Duodenal mucosa (tissue), 2 donors: ENCODE data around the gene GREM1.

Experiments used
- H3K27ac ChIP-seq: one replicate; pipeline ENCODE4 v1.7.0; 2013; ENCODE audit warnings: low read depth, low read length
- H3K27me3 ChIP-seq, 2 donors: one replicate each; pipeline ENCODE4 v1.7.0; 2013; ENCODE audit warnings: low read length in 2 of 2, control low read depth in 1 of 2; ENCODE audit not compliant: insufficient read depth in 2 of 2, control insufficient read depth in 1 of 2
- H3K36me3 ChIP-seq, 2 donors: one replicate each; pipeline ENCODE4 v1.7.0; 2013; ENCODE audit warnings: low read length in 2 of 2, control low read depth in 1 of 2; ENCODE audit not compliant: insufficient read depth in 2 of 2, control insufficient read depth in 1 of 2
- H3K4me1 ChIP-seq, 2 donors: one replicate each; pipeline ENCODE4 v1.7.0; 2013; ENCODE audit warnings: low read length in 2 of 2, control low read depth in 1 of 2; ENCODE audit not compliant: insufficient read depth in 2 of 2, control insufficient read depth in 1 of 2
- H3K4me3 ChIP-seq, 2 donors: one replicate each; pipeline ENCODE4 v1.7.0; 2013; ENCODE audit warnings: low read length in 2 of 2, low read depth in 1 of 2
- H3K9ac ChIP-seq, 2 donors: one replicate each; pipeline ENCODE4 v1.7.0; 2013; ENCODE audit warnings: low read length in 2 of 2, low read depth in 1 of 2
- H3K9me3 ChIP-seq, 2 donors: one replicate each; pipeline ENCODE4 v1.7.0; 2013; ENCODE audit warnings: low read length in 2 of 2, control low read depth in 1 of 2; ENCODE audit not compliant: control insufficient read depth in 1 of 2

The GREM1 gene

DNA sequence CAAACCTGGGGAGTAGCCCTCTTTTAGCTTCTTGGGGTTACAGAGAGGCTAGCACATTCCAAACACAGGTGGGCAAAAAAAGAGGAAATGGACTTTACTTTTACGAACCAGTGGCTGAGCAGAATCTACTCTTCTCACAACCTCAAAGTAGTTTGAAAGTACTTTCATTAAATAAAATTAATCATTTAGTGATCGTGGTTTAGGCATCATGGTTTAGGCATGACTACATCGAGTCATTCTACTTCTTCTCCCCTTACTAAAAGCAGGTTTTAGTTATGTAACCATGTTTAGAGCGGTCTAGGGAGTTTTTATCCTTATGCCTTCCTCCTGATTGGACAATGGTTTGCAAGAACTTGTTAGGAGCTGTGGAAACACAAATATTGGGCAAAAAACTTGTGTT lies 2.5 kb upstream of the GREM1 start:
- no peak overlapping the region for H3K4me3 ChIP-seq
- H3K27me3 ChIP-seq, result peaks cover 58 to 67% of the 10 kb centered on the region in 2 donors
- H3K9ac ChIP-seq, result no peak overlapping the region
- no peak overlapping the region for H3K27ac ChIP-seq
- H3K36me3 ChIP-seq, result no peaks in the 10 kb centered on the region
- peaks cover 3 to 14% of the 10 kb centered on the region in 2 donors for H3K4me1 ChIP-seq
- H3K9me3 ChIP-seq, result no peaks in the 10 kb centered on the region

DNA sequence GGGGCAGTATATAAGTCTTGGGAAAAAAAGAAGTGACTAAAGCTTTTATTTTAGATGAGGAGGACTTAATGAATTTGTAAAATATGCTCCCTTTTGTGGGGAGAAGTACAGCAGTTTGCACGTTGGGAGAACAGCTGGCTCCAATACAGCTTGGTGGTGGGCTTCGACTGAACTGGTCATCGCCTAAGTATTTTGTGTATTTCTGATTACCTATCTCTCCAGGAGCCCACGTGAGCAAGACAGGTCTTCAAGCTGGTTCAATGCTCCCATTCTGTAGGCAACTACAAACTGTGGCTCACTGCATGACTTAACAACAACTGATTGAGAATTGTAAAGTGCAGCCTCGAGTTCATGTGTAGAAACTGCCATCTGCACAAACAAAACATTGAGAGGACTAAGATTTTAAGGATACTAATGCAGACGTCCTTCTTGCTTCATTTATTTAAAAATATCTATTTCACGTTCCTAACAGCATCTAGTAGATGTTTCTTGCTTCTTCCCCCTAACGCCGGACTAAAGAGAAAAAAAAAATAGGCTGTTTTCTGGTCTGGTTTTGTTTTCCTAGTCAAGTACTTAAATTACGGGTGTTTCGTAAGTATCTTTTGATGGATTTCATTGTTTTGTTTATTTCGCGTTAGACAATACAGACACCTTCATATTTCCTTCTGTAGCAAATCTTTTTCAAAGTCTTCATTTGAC lies 1.4 kb upstream of the GREM1 start:
- H3K9me3 ChIP-seq, result no peaks in the 10 kb centered on the region
- no peaks in the 10 kb centered on the region for H3K36me3 ChIP-seq
- H3K4me1 ChIP-seq, result peaks cover 3 to 14% of the 10 kb centered on the region in 2 donors
- no peak overlapping the region for H3K27ac ChIP-seq
- H3K9ac ChIP-seq, result no peak overlapping the region
- no peak overlapping the region for H3K4me3 ChIP-seq
- H3K27me3 ChIP-seq, result peaks cover 66 to 69% of the 10 kb centered on the region in 2 donors

DNA sequence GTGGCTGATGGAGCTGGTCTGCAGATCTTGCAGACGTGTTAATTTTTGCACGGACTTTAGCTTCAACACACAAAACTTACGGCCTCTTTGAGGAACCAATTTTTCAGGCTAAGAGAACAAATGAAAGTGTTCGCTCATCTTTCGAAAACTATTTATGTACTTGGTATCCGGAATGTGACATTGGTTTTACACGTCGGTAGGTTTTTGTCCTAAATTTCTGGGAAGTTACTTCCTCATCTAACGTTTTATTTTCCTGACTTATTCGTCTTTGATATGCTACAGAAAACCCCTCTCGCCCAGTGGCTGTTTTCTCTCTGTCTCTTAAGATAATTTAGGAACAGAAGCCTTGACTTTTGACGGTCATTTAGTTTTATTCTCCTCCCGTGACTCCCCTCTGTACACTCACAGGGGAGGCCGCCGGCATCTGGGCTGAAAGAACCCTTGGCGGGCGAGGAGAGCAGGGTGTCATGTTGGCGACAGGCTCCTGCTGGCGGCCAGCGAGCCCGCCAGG lies 834 bp upstream of the GREM1 start:
- no peak overlapping the region for H3K27ac ChIP-seq
- H3K9ac ChIP-seq, result no peak overlapping the region
- H3K9me3 ChIP-seq, result no peaks in the 10 kb centered on the region
- peaks cover 3 to 14% of the 10 kb centered on the region in 2 donors for H3K4me1 ChIP-seq
- H3K27me3 ChIP-seq, result peaks cover 68 to 69% of the 10 kb centered on the region in 2 donors
- no peaks in the 10 kb centered on the region for H3K36me3 ChIP-seq
- peak overlapping the region; percentile 11 to 40 for H3K4me3 ChIP-seq

DNA sequence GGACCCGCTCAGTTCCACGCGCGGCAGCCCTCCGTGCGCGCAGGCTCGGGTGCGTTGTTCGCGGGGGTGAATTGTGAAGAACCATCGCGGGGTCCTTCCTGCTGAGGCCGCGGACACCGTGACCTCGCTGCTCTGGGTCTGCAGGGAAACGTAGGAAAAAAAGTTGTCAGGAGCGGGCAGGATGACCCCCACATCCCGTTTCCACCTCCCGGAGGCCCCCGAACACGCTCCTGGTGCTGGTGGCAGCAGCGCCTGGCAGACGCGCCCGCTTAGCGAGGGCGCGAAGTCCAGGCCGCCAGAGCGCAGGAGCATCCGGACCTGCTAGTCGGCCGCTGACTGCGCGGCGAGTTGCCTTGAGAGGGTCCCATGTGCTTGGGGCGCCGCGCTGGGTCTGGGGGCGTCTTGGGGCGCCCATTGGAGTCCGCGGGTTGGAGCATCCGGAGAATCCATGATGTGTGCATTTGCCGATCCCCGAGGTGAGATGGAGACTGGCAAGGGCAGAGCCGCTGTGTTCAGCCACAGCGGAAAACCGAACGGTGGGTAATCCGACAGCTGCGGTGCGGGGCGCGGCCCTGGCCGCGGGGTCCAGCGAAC lies 520 bp downstream of the GREM1 start:
- Histone ChIP-seq H3K9me3 (no peaks in the 10 kb centered on the region), H3K27me3 (peaks cover 66 to 68% of the 10 kb centered on the region in 2 donors), H3K4me1 (peaks cover 3 to 14% of the 10 kb centered on the region in 2 donors), H3K27ac (no peak overlapping the region), H3K36me3 (no peaks in the 10 kb centered on the region), H3K4me3 (peak overlapping the region; percentile 63), H3K9ac (peak overlapping the region in 1 of 2 donors; percentile 26)

DNA sequence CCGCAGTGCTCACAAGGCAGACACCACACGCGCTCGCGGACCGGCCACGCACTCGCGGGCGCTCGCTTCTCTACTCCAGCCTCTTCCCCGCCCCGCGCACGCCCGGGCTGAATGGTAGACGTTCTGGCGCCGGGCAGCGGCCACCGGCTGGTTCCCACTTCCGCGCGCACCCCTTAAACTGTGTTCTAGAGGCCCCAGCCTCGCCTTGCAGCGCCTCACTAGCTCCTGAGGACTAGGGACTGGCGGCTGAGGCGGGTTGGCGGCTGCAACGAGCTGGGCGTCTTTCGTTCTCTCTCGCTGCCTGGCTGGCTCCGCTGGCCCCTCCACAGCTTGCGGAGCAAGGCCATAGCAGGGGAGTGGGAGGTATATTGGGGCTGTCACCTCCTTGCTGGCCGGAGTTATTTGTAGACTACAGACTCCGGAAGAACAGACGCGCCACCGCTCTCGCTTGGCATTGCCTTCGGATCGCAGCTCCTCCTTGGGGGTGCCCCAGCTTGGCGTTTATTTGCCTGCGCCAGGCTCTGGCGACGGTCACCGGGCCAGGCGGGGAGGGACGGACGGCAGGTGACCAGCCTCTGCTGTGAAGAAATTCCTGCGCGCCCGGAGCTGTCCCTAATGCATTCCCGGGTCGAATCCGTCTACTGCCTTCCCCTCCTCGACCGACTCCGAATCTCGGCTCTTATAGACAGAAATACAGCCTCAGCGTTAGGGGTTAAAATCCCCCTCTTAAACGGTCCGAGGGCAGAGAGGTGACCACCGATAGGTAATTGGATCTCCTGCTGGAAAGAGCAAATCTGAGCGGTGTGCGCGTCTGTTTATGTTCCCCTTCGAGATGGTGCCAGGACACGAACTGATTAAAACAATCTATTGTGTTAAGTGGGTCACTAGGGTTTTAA lies 1.3 kb downstream of the GREM1 start:
- no peaks in the 10 kb centered on the region for H3K36me3 ChIP-seq
- H3K4me3 ChIP-seq, result peak overlapping the region; percentile 63
- H3K9me3 ChIP-seq, result no peaks in the 10 kb centered on the region
- H3K9ac ChIP-seq, result peak overlapping the region in 1 of 2 donors; percentile 26
- H3K27ac ChIP-seq, result no peak overlapping the region
- H3K4me1 ChIP-seq, result peaks cover 3 to 14% of the 10 kb centered on the region in 2 donors
- peaks cover 60 to 62% of the 10 kb centered on the region in 2 donors for H3K27me3 ChIP-seq

DNA sequence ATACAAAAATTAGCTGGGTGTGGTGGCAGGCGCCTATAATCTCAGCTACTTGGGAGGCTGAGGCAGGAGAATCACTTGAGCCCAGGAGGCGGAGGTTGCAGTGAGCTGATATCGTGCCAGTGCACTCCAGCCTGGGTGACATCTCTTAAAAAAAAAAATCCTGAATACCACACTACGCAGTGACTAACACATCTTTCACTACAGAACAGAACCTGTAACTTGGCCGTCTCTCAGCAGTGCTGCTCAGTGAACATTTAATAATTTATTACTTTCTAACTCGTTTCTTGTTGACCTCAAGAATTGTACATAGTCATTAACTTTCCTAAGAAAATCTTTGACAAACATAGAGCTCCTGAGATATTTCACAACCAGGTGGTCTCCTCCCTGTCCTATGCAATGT lies 3.8 kb downstream of the GREM1 start:
- H3K27me3 ChIP-seq, result peaks cover 36 to 43% of the 10 kb centered on the region in 2 donors
- H3K4me1 ChIP-seq, result peaks cover 3 to 14% of the 10 kb centered on the region in 2 donors
- no peak overlapping the region for H3K9ac ChIP-seq
- H3K4me3 ChIP-seq, result no peak overlapping the region
- no peak overlapping the region for H3K27ac ChIP-seq
- no peaks in the 10 kb centered on the region for H3K9me3 ChIP-seq
- H3K36me3 ChIP-seq, result no peaks in the 10 kb centered on the region

DNA sequence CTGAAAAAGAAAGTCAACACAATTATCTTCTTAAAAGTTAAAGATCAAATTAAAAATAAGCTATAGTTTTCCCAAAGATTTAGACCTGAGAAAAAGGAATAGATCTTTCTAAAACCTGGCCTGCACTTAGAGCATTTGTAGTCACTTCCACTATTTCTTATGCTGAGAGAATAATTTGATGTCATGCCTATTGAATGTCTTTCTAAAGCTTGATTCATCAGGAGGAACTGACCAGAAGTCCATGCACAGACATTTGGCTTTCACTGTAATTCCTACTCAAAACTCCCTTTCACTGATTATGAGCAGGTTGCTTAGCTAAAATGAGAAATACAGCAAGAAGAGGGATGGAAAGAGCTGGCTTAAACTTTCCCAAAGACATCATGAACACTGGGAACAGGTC lies 4.3 kb downstream of the GREM1 start:
- Histone ChIP-seq H3K4me3 (no peak overlapping the region), H3K9ac (no peak overlapping the region), H3K27me3 (peaks cover 31 to 38% of the 10 kb centered on the region in 2 donors), H3K36me3 (no peaks in the 10 kb centered on the region), H3K9me3 (no peaks in the 10 kb centered on the region), H3K4me1 (peaks cover 3 to 14% of the 10 kb centered on the region in 2 donors), H3K27ac (no peak overlapping the region)

DNA sequence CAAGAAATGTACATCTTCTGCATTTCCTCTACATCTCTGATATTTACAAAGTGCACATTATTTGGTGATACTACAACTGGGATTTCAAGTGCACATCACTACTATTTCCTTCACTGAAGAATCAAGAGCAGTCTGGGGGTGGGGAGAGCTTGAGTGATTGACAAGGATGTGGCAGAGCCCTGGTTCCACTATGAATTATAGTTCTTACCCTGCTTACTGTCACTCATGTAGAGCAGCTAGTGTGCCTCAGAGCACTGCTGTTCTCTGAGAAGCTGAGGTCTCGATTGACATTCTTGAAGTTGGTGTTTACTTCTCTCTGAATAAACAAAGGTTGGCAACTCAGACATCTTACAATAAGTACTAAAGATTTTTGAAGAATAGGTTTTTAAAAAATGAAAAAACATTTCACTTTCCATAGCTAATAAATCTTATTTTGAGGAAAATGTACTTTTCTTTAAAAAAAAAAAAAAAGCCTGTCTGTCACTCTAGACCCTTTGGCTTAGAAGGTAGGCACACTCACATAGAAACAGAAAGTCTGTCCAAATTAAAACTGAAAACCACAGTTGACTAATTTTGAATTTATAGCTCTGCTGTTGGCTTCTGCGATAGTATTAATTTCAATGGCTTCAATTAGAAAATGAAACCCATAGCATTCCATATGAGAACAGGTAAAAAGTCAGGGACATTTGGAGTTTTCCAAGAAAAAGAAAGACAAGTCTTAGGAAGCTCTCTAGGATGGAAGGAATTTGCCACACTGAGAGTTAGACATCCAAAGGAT lies 5.6 kb downstream of the GREM1 start:
- Histone ChIP-seq H3K4me1 (peaks cover 3 to 10% of the 10 kb centered on the region in 2 donors), H3K9ac (no peak overlapping the region), H3K27me3 (peaks cover 21 to 29% of the 10 kb centered on the region in 2 donors), H3K27ac (no peak overlapping the region), H3K9me3 (no peaks in the 10 kb centered on the region), H3K36me3 (no peaks in the 10 kb centered on the region), H3K4me3 (no peak overlapping the region)

DNA sequence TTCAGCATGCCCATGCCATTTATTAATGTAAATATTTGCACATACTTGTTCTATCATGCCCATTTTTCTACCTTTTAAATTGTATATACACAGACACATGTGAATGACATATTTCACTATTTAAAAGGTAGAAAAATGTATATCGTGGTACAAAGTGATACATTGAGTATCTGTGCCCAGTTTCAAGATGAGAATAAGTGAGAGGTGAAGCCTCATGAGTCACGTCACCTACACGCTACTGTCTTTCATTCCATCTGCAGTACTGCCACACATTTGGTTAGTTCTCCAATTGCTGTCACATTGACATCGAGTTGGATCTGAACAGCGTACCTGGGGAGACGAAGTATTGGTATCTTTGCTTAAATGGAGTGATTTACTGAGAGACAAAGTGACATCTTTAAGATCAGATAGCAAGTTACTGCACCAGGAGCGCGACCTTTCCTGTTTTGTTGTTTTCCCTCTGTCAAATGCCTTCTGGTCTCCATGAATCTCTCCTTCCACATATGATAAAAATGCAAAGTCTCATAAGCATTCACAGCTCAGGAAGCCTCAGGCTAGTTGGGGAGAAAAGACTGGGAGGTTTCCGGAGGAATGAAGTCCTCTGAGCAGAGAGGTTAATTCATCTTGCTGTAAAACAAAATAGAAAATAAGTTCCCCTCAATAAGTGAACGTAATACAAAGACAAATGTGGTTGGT lies 12.0 kb downstream of the GREM1 start:
- H3K9me3 ChIP-seq, result no peaks in the 10 kb centered on the region
- no peaks in the 10 kb centered on the region for H3K36me3 ChIP-seq
- peaks cover 0 to 7% of the 10 kb centered on the region in 2 donors for H3K4me1 ChIP-seq
- H3K27ac ChIP-seq, result no peak overlapping the region
- no peak overlapping the region for H3K4me3 ChIP-seq
- H3K27me3 ChIP-seq, result peaks cover 0 to 4% of the 10 kb centered on the region in 2 donors
- H3K9ac ChIP-seq, result no peak overlapping the region
